GM12874 (cell line): ENCODE measurements around the gene LPP.

Source experiments
- CTCF ChIP-seq: IDR thresholded peaks from 2 replicates; pipeline ENCODE4 v1.5.1; 2011; ENCODE audit warnings: low read depth, mild to moderate bottlenecking, control low read depth, low read length, moderate library complexity; ENCODE audit not compliant: insufficient read depth

The LPP gene

GRCh38 chr3:188286087-188286513 lies 132.1 kb downstream of the LPP start:
- no peak for TF ChIP-seq CTCF

- no peak for TF ChIP-seq CTCF
These were observed 133.4 kb downstream of the LPP start for GRCh38 chr3:188287339-188287738.

GRCh38 chr3:188287762-188288505 lies 134.0 kb downstream of the LPP start:
- no peak for TF ChIP-seq CTCF

GRCh38 chr3:188292251-188292650 lies 138.3 kb downstream of the LPP start:
- no peak for TF ChIP-seq CTCF

GRCh38 chr3:188292827-188293226 lies 138.9 kb downstream of the LPP start:
- TF ChIP-seq CTCF: no peak

- no peak for TF ChIP-seq CTCF
These were observed 140.2 kb downstream of the LPP start for GRCh38 chr3:188294113-188294512.

GRCh38 chr3:188294823-188295487 lies 141.0 kb downstream of the LPP start:
- no peak for TF ChIP-seq CTCF
